Trophoblast cell (in vitro differentiated cells and primary cell): ENCODE results near the gene ZNF560.

Experiments used
- DNase-seq, 2 donors: peaks; one replicate each; pipeline ENCODE4 v3.0.0-alpha.2; 2016
- H2AFZ ChIP-seq: 2 replicates; pipeline ENCODE4 v1.6.1; 2013; ENCODE audit warnings: low read length, moderate library complexity, mild to moderate bottlenecking; ENCODE audit not compliant: insufficient read depth, poor library complexity
- H2AK5ac ChIP-seq: 2 replicates; pipeline ENCODE4 v1.6.1; 2013; ENCODE audit warnings: mild to moderate bottlenecking, low read length
- H2BK120ac ChIP-seq: 2 replicates; pipeline ENCODE4 v1.6.1; 2013; ENCODE audit warnings: low read length, mild to moderate bottlenecking, moderate library complexity; ENCODE audit not compliant: insufficient read depth, poor library complexity
- H2BK12ac ChIP-seq: 2 replicates; pipeline ENCODE4 v1.6.1; 2013; ENCODE audit warnings: mild to moderate bottlenecking, low read length, moderate library complexity
- H2BK5ac ChIP-seq: 2 replicates; pipeline ENCODE4 v1.6.1; 2013; ENCODE audit warnings: low read length, low read depth, moderate library complexity, mild to moderate bottlenecking; ENCODE audit not compliant: poor library complexity
- H3K14ac ChIP-seq: 2 replicates; pipeline ENCODE4 v1.6.1; 2013; ENCODE audit warnings: mild to moderate bottlenecking, low read length
- H3K18ac ChIP-seq: 2 replicates; pipeline ENCODE4 v1.6.1; 2013; ENCODE audit warnings: mild to moderate bottlenecking, low read length
- H3K23ac ChIP-seq: 2 replicates; pipeline ENCODE4 v1.6.1; 2013; ENCODE audit warnings: low read length
- H3K27ac ChIP-seq: 2 replicates; pipeline ENCODE4 v1.5.1; 2013; ENCODE audit warnings: low read depth, mild to moderate bottlenecking, inconsistent platforms, low read length, moderate library complexity
- H3K27me3 ChIP-seq: 2 replicates; pipeline ENCODE4 v1.6.1; 2013; ENCODE audit warnings: inconsistent platforms, mild to moderate bottlenecking, low read length, moderate library complexity; ENCODE audit not compliant: insufficient read depth
- H3K36me3 ChIP-seq, 2 experiments: 1 replicate in 1 of 2; 2 replicates in 1 of 2; pipeline ENCODE4 v1.6.1; 2013; ENCODE audit warnings: low read length in 2 of 2, mild to moderate bottlenecking in 2 of 2, moderate library complexity in 1 of 2; ENCODE audit not compliant: insufficient read depth in 2 of 2, control insufficient read depth in 1 of 2
- H3K4ac ChIP-seq: 2 replicates; pipeline ENCODE4 v1.6.1; 2013; ENCODE audit warnings: low read depth, mild to moderate bottlenecking, low read length, moderate library complexity
- H3K4me1 ChIP-seq, 2 experiments: 1 replicate in 1 of 2; 2 replicates in 1 of 2; pipeline ENCODE4 v1.6.1; 2013; ENCODE audit warnings: low read length in 2 of 2, mild to moderate bottlenecking in 2 of 2, moderate library complexity in 1 of 2; ENCODE audit not compliant: insufficient read depth in 2 of 2, control insufficient read depth in 1 of 2
- H3K4me2 ChIP-seq: 2 replicates; pipeline ENCODE4 v1.6.1; 2013; ENCODE audit warnings: inconsistent platforms, mild to moderate bottlenecking, low read length, moderate library complexity
- H3K4me3 ChIP-seq: 2 replicates; pipeline ENCODE4 v1.5.1; 2013; ENCODE audit warnings: mild to moderate bottlenecking, low read depth, low read length, inconsistent platforms
- H3K79me1 ChIP-seq: one replicate; pipeline ENCODE4 v1.6.1; 2013; ENCODE audit warnings: low read length
- H3K79me2 ChIP-seq: 2 replicates; pipeline ENCODE4 v1.6.1; 2013; ENCODE audit warnings: low read length, mild to moderate bottlenecking; ENCODE audit not compliant: control insufficient read depth, insufficient read depth, poor library complexity
- H3K9ac ChIP-seq: 2 replicates; pipeline ENCODE4 v1.6.1; 2013; ENCODE audit warnings: mild to moderate bottlenecking, low read length
- H3K9me3 ChIP-seq: 2 replicates; pipeline ENCODE4 v1.6.1; 2013; ENCODE audit warnings: low read depth, mild to moderate bottlenecking, control low read depth, inconsistent platforms, low read length; ENCODE audit not compliant: insufficient read depth
- H4K12ac ChIP-seq: 2 replicates; pipeline ENCODE4 v1.6.1; 2013; ENCODE audit warnings: low read depth, mild to moderate bottlenecking, low read length, moderate library complexity
- H4K8ac ChIP-seq: 2 replicates; pipeline ENCODE4 v1.6.1; 2013; ENCODE audit warnings: low read depth, mild to moderate bottlenecking, low read length, moderate library complexity
- H4K91ac ChIP-seq: one replicate; pipeline ENCODE4 v1.6.1; 2013; ENCODE audit warnings: low read depth, mild to moderate bottlenecking, low read length, moderate library complexity
- WGBS: extraction: QIAGEN DNeasy Blood & Tissue Kit; methylation state at CpG from one replicate; pipeline ENCODE4 v1.1.7; 2013; ENCODE audit warnings: missing lambda C conversion rate; ENCODE audit not compliant: insufficient read length, insufficient coverage; ENCODE audit errors: extremely low coverage; 5-methylcytosine and 5-hydroxymethylcytosine counted together

Gene ZNF560

GRCh38 chr19:9430444-9430843 lies 68.0 kb downstream of the ZNF560 start:
- H3K27ac ChIP-seq: no peak overlapping the region
- H3K9me3 ChIP-seq: no peaks in the 10 kb centered on the region
- H4K12ac ChIP-seq: no peak overlapping the region
- no peak overlapping the region for H4K8ac ChIP-seq
- DNase-seq: no peak
- no peak overlapping the region for H2AK5ac ChIP-seq
- H3K27me3 ChIP-seq: no peaks in the 10 kb centered on the region
- H3K18ac ChIP-seq: no peak overlapping the region
- H3K9ac ChIP-seq: no peak overlapping the region
- no peak overlapping the region for H3K14ac ChIP-seq
- no peak overlapping the region for H2AFZ ChIP-seq
- peak overlapping the region; percentile 67 for H3K23ac ChIP-seq
- WGBS: no CpG with 5 or more reads among the region's 1 CpG
- no peak overlapping the region for H4K91ac ChIP-seq
- peaks cover 2% of the 10 kb centered on the region for H3K79me1 ChIP-seq
- peaks cover 5 to 26% of the 10 kb centered on the region in 2 experiments for H3K36me3 ChIP-seq
- peaks cover 3 to 6% of the 10 kb centered on the region in 2 experiments for H3K4me1 ChIP-seq
- no peaks in the 10 kb centered on the region for H3K79me2 ChIP-seq
- no peak overlapping the region for H2BK5ac ChIP-seq
- H2BK12ac ChIP-seq: no peak overlapping the region
- no peak overlapping the region for H2BK120ac ChIP-seq
- no peak overlapping the region for H3K4me3 ChIP-seq
- H3K4me2 ChIP-seq: no peak overlapping the region
- H3K4ac ChIP-seq: no peak overlapping the region

DNA sequence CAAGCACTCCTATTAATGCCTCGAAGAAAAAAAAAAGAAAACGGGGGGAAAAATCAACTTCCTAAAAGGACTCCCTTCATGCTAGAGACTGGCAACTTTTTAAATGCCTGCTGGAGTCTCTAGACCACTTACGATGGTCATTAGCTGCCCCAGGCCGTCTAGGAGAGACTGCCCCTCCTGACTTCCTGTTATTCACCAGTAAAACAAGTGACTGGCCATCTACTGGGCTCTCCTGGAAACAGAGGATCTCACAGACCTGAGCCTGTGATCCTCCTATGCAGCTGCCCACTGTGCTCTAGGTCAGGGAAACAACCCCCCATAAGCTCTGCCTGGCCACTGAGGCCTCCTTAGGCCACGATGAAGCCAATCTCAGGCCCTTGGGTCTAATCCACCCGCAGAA lies 70.5 kb downstream of the ZNF560 start:
- Histone ChIP-seq H3K79me1 (no peaks in the 10 kb centered on the region), H3K14ac (no peak overlapping the region), H2BK12ac (no peak overlapping the region), H3K9me3 (no peaks in the 10 kb centered on the region), H3K18ac (no peak overlapping the region), H3K79me2 (no peaks in the 10 kb centered on the region), H2BK5ac (no peak overlapping the region), H3K23ac (no peak overlapping the region), H4K8ac (no peak overlapping the region), H4K91ac (no peak overlapping the region), H3K4me3 (no peak overlapping the region), H3K36me3 (peaks cover 5 to 37% of the 10 kb centered on the region in 2 experiments), H2BK120ac (no peak overlapping the region), H3K4me1 (peaks cover 3 to 6% of the 10 kb centered on the region in 2 experiments), H3K27me3 (no peaks in the 10 kb centered on the region), H2AFZ (no peak overlapping the region), H2AK5ac (no peak overlapping the region), H4K12ac (no peak overlapping the region), H3K9ac (peak overlapping the region; percentile 28), H3K4me2 (no peak overlapping the region), H3K27ac (no peak overlapping the region), H3K4ac (no peak overlapping the region)
- no CpG with 5 or more reads among the region's 6 CpGs for WGBS
- no peak for DNase-seq
